HUES64 (cell line): ENCODE measurements around the gene UROC1.
"Not testable (repeated sequence)": the region's sequence is repeated elsewhere in the genome, so short reads cannot be mapped to it uniquely, and the experiment has no call there.

ENCODE experiments used
- H3K27ac ChIP-seq: 2 replicates; pipeline ENCODE4 v1.7.0; 2013; ENCODE audit warnings: low read depth, low read length, inconsistent platforms
- H3K27me3 ChIP-seq: 2 replicates; pipeline ENCODE4 v1.6.1; 2013; ENCODE audit warnings: mild to moderate bottlenecking, low read length; ENCODE audit not compliant: insufficient read depth
- H3K36me3 ChIP-seq: 2 replicates; pipeline ENCODE4 v1.6.1; 2013; ENCODE audit warnings: mild to moderate bottlenecking, low read length; ENCODE audit not compliant: insufficient read depth
- H3K4me1 ChIP-seq: 2 replicates; pipeline ENCODE4 v1.6.1; 2013; ENCODE audit warnings: mild to moderate bottlenecking, low read length, moderate library complexity; ENCODE audit not compliant: insufficient read depth
- H3K4me3 ChIP-seq: 2 replicates; pipeline ENCODE4 v1.5.1; 2013; ENCODE audit warnings: mild to moderate bottlenecking, low read length, moderate library complexity
- H3K9ac ChIP-seq: 2 replicates; pipeline ENCODE4 v1.6.1; 2013; ENCODE audit warnings: mild to moderate bottlenecking, low read depth, low read length
- H3K9me3 ChIP-seq: 2 replicates; pipeline ENCODE4 v1.6.1; 2013; ENCODE audit warnings: low read depth, low read length; ENCODE audit not compliant: insufficient read depth
- WGBS: fragments of 150-250, 120-280 bp; methylation state at CpG from one replicate; pipeline ENCODE4 v1.1.7; 2013; ENCODE audit warnings: missing lambda C conversion rate; 5-methylcytosine and 5-hydroxymethylcytosine counted together

The UROC1 gene

DNA sequence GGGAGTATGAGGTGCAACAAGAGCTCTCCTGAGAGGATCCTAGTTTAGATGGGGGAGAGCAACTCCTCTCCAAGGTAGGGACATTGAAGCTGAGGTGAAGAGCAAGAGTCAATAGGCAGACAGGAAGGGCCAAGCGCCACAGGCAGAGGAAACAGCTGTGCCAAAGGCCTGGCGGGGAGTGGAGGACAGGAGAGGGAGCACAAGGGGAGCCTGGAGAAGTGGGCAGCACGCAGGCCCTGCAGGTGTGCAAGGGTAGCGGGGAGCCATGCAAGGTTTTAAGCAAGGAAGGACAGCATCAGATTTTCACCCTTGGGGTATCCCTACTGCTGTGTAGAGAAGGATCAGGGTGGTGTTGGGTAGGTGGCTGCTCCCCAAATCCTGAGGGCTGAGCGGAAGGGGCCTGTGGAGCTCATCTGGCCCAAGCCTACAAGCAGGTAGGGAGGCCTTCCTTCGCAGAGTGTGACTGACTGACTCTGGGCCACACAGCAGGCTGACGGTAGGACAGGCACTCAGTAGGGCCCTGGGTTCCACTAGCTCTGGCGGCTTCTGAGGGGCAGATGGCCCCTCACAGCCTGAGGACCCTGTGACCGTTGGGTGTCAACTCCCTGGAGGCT lies 19.6 kb upstream of the UROC1 start:
- no peak overlapping the region for H3K9ac ChIP-seq
- no peaks in the 10 kb centered on the region for H3K4me1 ChIP-seq
- WGBS = 86% methylated on average over 9 of the region's 9 CpGs
- H3K9me3 ChIP-seq = no peaks in the 10 kb centered on the region
- no peak overlapping the region for H3K4me3 ChIP-seq
- H3K27me3 ChIP-seq = no peaks in the 10 kb centered on the region
- no peak overlapping the region for H3K27ac ChIP-seq
- H3K36me3 ChIP-seq = no peaks in the 10 kb centered on the region

DNA sequence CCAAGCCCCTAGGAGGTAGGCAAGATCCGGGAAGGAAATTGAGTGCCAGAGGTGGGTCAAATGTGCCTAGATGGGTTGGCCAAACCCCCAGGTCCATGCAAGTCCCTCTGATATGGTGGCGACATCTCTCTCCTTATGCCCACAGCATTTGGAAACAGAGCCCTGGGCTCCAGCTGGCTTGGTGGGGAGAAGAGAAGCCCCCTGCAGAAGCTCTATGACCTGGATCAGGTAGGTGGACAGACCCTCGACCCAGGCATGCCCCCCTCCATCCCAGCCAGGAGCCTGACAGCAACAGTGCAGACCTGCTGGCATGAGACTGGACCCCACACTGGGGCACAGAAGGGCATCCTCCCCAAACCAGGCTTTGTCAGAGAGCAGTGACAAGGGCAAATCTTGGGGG lies 18.6 kb upstream of the UROC1 start:
- Histone ChIP-seq H3K4me1 (no peaks in the 10 kb centered on the region), H3K27me3 (no peaks in the 10 kb centered on the region), H3K4me3 (no peak overlapping the region), H3K27ac (no peak overlapping the region), H3K36me3 (no peaks in the 10 kb centered on the region), H3K9me3 (no peaks in the 10 kb centered on the region), H3K9ac (no peak overlapping the region)
- 84% methylated on average over 3 of the region's 3 CpGs for WGBS

DNA sequence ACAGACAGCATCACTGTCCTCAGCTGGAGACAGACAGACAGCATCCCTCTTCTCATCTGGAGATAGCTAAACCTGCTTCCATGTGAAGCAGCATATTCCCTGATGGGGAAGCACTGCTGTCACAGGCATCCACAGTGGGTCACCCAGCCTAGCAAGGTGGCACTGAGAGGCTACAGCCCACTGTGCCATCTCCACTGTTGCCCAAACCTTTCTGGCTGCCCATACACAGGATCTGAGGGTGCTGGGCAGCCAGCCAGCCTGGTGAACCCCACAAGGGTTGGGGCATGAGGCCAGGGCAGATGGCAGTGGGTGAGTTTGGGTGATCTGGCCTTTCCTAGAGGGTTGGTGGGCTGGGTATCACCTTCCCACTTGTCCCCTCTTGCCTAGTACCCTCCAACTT lies 18.1 kb upstream of the UROC1 start:
- Histone ChIP-seq H3K9ac (no peak overlapping the region), H3K9me3 (no peaks in the 10 kb centered on the region), H3K4me1 (no peaks in the 10 kb centered on the region), H3K36me3 (no peaks in the 10 kb centered on the region), H3K27me3 (no peaks in the 10 kb centered on the region), H3K27ac (no peak overlapping the region), H3K4me3 (no peak overlapping the region)

GRCh38 chr3:126534716-126535115 lies 17.1 kb upstream of the UROC1 start:
- not testable (repeated sequence) for H3K4me3 ChIP-seq, H3K27me3 ChIP-seq, H3K36me3 ChIP-seq, H3K9ac ChIP-seq, H3K9me3 ChIP-seq, H3K27ac ChIP-seq, H3K4me1 ChIP-seq
- 88% methylated on average over 7 of the region's 7 CpGs for WGBS

GRCh38 chr3:126533506-126533905 lies 15.9 kb upstream of the UROC1 start:
- Histone ChIP-seq H3K9ac (no peak overlapping the region), H3K4me3 (no peak overlapping the region), H3K27ac (no peak overlapping the region), H3K27me3 (no peaks in the 10 kb centered on the region), H3K36me3 (no peaks in the 10 kb centered on the region), H3K4me1 (no peaks in the 10 kb centered on the region), H3K9me3 (no peaks in the 10 kb centered on the region)

DNA sequence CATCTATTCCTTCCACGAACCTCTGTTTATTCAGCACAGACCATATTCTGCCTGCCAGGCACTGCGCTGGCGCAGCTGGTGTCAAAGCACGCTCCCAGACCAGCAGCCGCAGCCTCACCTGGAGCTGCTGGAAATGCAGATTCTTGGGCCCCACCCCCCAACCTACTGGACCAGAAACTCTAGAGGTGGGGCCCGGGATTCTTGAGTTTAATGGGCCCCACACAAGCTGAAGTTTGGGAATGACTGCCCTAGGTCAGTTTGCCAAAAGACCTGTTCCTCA lies 13.4 kb upstream of the UROC1 start:
- WGBS = 93% methylated on average over 6 of the region's 6 CpGs
- Histone ChIP-seq H3K27me3 (no peaks in the 10 kb centered on the region), H3K9ac (no peak overlapping the region), H3K4me1 (no peaks in the 10 kb centered on the region), H3K9me3 (no peaks in the 10 kb centered on the region), H3K27ac (no peak overlapping the region), H3K4me3 (no peak overlapping the region), H3K36me3 (no peaks in the 10 kb centered on the region)

- Histone ChIP-seq H3K4me1 (no peaks in the 10 kb centered on the region), H3K9ac (no peak overlapping the region; the same call in 1 of the 2 replicates), H3K36me3 (no peaks in the 10 kb centered on the region)
Observed at GRCh38 chr3:126530171-126531050, 12.8 kb upstream of the UROC1 start.

DNA sequence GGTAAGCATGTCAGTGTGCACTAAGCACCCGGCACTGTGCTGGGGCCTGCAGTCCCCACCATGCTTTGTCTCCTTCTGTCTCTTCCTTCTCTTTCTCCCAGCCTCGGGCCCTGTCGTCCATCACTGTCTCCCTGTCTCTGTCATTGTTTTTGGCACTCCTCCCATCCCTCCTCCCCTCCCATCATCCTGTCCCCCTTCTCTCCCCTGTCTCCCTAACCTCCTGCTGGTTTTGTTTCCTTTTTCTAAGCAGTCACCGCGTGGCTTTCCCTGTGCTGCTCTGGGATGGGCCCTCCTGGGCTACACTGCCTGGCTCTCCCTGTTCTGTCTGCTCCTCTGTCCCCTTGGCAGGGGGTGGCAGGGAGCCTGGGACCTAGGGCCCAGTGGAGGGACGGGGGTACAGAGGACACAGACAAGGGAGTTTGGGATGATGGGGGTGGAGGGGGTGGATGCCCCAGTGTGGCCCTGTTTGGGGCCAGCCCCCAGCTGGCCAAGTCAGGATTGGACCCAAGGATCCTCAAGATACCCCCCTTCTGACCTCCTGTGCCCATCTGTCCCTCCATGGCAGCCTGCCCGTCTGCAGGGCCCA lies 12.1 kb upstream of the UROC1 start:
- 69% methylated on average over 7 of the region's 7 CpGs for WGBS
- no peaks in the 10 kb centered on the region for H3K4me1 ChIP-seq
- no peak overlapping the region for H3K27ac ChIP-seq
- no peaks in the 10 kb centered on the region for H3K9me3 ChIP-seq
- H3K9ac ChIP-seq = no peak overlapping the region
- no peak overlapping the region for H3K4me3 ChIP-seq
- peaks cover 12% of the 10 kb centered on the region for H3K27me3 ChIP-seq
- H3K36me3 ChIP-seq = no peaks in the 10 kb centered on the region

More at GRCh38 chr3:126530171-126531050, 12.8 kb upstream of the UROC1 start:
- 89% methylated on average over 18 of the region's 18 CpGs for whole genome bisulfite sequencing
- Histone ChIP-seq H3K4me3 (no peak overlapping the region), H3K27me3 (peaks cover 4% of the 10 kb centered on the region; the same call in 1 of the 2 replicates), H3K9me3 (no peaks in the 10 kb centered on the region), H3K27ac (no peak overlapping the region)

DNA sequence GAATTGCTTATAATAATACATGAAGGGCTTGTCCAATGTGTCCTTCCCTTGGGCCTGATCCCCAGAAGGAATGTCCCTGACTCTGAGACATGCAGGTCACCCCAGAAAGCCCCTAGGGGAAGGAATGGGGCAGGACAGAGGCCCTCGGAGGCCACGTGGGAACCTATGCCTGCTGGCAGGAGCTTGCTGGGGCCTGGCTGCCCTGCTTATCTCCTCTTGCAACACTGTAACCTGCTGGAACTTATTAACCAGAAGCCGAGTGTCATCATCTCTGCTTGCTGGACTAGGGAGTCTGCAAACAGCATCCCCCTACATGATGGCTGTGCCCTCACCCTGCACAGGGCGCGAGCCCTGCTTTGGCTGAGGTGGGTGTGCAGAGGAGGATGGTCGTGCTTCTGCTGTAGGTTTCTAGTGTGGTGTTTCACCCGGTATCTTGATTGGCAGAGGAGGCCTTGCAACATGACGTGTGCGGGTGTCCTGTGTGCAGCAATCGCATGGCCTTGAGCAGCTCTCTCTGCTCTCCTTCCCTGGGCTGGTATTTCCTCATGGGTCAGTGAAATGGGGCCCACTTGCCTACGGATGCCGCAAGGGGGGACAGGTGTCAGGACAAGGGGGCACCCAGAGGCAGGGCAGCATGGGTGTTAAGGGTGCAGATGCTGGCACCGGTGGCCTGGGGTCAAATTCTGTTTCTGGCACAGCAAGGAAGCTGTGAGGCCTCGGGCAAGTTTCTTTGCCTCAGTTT lies 11.4 kb upstream of the UROC1 start:
- H3K4me3 ChIP-seq = no peak overlapping the region
- H3K9ac ChIP-seq = no peak overlapping the region
- no peaks in the 10 kb centered on the region for H3K9me3 ChIP-seq
- 91% methylated on average over 14 of the region's 14 CpGs for WGBS
- H3K4me1 ChIP-seq = no peaks in the 10 kb centered on the region
- no peaks in the 10 kb centered on the region for H3K36me3 ChIP-seq
- H3K27me3 ChIP-seq = peaks cover 17% of the 10 kb centered on the region
- H3K27ac ChIP-seq = no peak overlapping the region

DNA sequence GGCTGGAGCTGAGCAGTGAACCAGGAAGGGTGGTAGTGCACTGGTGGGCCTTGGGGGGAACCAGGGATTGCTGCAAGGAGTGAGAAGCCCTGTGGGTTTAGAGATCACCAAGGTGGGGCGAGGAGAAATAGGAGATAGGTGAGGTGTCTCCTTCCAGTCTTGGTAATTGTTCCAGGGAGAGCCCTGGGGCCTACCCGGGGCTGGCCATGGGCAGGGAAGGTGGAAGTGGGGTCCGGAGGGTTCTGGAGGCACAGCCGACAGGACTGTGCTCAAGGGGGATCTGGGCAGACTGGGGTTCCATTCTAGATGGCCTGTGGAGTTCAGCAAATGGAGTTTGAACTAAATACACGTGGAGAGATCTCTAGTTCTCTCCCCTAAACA lies 10.8 kb upstream of the UROC1 start:
- H3K27ac ChIP-seq = no peak overlapping the region
- 78% methylated on average over 4 of the region's 5 CpGs for WGBS
- H3K4me1 ChIP-seq = no peaks in the 10 kb centered on the region
- no peaks in the 10 kb centered on the region for H3K36me3 ChIP-seq
- H3K9ac ChIP-seq = no peak overlapping the region
- peaks cover 23% of the 10 kb centered on the region for H3K27me3 ChIP-seq
- no peak overlapping the region for H3K4me3 ChIP-seq
- no peaks in the 10 kb centered on the region for H3K9me3 ChIP-seq
